GM12864 (cell line): Measurements from ENCODE around the gene IGFBP1.
A peak's percentile ranks its signal among the peaks of the same experiment; 100 is the strongest.

ENCODE experiments used
- DNase-seq: peaks from one replicate; pipeline ENCODE4 v3.0.0-alpha.2; 2011; ENCODE audit warnings: low read depth
- H3K4me3 ChIP-seq: 2 replicates; pipeline ENCODE4 v1.5.1; 2011; ENCODE audit warnings: mild to moderate bottlenecking, low read depth, low read length, control low read depth
- TF ChIP-seq, protein P1 (sequence below): IDR thresholded peaks from 2 replicates; pipeline ENCODE4 v1.5.1; 2011; ENCODE audit warnings: low read depth, mild to moderate bottlenecking, moderate library complexity, low read length, control low read depth, inconsistent platforms; ENCODE audit errors: missing control alignments

Gene IGFBP1

DNA sequence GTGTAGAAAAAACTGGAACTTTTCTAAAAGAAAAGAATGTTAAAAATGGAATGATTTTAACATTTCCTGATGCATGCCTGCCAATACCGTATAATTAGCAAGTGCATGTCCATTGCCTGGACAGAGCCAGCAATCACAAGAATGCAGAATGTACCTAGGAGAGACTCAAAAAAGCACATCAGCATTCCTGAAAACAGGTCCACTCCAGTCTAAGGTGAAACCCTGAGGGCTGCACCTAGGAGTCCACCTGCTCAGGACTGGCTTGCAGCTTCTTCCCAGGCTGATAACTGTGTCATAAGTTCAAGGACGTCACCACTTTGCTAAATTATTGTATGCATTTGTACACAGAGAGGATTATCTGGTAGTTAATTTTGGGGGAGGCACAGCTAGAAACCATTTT, 20.8 kb upstream of the IGFBP1 start:
- TF ChIP-seq, protein P1, sequence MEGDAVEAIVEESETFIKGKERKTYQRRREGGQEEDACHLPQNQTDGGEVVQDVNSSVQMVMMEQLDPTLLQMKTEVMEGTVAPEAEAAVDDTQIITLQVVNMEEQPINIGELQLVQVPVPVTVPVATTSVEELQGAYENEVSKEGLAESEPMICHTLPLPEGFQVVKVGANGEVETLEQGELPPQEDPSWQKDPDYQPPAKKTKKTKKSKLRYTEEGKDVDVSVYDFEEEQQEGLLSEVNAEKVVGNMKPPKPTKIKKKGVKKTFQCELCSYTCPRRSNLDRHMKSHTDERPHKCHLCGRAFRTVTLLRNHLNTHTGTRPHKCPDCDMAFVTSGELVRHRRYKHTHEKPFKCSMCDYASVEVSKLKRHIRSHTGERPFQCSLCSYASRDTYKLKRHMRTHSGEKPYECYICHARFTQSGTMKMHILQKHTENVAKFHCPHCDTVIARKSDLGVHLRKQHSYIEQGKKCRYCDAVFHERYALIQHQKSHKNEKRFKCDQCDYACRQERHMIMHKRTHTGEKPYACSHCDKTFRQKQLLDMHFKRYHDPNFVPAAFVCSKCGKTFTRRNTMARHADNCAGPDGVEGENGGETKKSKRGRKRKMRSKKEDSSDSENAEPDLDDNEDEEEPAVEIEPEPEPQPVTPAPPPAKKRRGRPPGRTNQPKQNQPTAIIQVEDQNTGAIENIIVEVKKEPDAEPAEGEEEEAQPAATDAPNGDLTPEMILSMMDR: no peak
- H3K4me3 ChIP-seq: no peak overlapping the region

GRCh38 chr7:45869426-45869825, 18.9 kb upstream of the IGFBP1 start:
- TF ChIP-seq, protein P1: no peak
- no peak for DNase-seq
- no peak overlapping the region for H3K4me3 ChIP-seq

More for the DNA sequence above, 20.8 kb upstream of the IGFBP1 start:
- no peak for DNase-seq

DNA sequence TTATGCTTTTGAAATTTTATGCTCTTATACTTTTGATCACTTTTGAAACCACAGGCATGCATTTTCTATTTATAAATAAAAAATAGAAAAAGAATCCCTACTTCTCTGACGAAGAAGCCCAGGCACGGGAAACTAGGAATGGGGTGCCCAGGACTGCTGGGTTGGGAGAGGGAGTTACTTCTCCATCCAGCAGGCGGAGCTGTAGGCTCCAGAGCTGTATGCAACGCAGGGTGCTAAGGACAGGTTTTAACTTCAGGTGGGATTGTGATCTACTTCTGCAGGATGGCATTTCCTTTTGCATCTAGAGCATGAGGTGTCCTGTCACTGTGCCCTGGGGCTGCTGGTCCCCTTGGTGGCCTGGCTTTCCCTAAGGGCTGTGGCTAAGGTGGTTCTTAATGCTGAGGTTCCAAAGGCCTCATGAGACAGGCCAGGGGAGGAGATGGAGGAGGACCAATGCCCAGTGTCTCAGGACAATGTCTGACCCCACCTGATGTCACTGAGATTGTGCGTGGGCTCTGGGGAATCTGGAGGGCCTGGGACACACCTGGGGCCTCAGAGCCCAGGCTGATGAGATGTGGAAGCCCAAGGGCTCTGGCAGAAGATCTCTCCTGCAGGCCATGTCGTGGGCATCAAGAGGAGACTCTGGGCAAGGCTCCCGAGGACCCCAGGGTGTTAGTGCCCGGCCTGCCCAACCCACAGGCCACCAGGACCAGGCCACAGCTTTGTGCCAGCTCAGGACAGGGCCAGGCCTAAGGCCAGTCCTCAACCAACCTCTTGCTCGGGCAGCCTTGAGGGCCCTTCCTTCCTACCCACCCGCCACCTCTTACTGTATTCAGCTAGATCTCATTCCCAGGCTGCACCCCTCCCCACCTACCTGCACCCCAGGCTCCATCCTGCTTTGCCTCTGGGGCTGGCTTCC, 15.9 kb upstream of the IGFBP1 start:
- H3K4me3 ChIP-seq: no peak overlapping the region
- no peak for DNase-seq

DNA sequence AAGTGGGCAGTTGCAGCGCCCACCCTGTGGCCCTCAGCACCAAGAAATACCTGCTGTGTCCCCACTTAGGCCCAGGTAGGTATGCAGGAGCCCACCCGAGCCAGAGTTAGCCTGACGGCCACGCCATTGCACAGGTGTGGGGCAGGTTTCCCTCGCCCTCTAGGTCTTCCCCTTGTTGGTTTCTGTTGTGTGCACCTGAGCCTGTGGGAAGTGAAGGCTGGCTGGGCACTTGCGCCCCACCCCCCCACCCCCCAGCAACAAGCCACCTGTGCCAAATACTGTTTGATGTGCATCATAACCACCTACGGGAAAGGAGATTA, 15.3 kb upstream of the IGFBP1 start, which contains the start of gene CCDC201:
Gene CCDC201, minus strand, starts transcription at position 48 of the 320 bp plus-strand sequence. CDS start 75 bp downstream, outside the sequence.
- no peak within 1 kb of the TSS for H3K4me3 ChIP-seq
- no peak for DNase-seq
- TF ChIP-seq, protein P1: no peak

More for the DNA sequence above, 15.9 kb upstream of the IGFBP1 start:
- TF ChIP-seq, protein P1: peak; percentile 81

- DNase-seq: no peak
- TF ChIP-seq, protein P1: no peak
- no peak overlapping the region for H3K4me3 ChIP-seq
Observed at GRCh38 chr7:45873355-45873754, 14.9 kb upstream of the IGFBP1 start.

DNA sequence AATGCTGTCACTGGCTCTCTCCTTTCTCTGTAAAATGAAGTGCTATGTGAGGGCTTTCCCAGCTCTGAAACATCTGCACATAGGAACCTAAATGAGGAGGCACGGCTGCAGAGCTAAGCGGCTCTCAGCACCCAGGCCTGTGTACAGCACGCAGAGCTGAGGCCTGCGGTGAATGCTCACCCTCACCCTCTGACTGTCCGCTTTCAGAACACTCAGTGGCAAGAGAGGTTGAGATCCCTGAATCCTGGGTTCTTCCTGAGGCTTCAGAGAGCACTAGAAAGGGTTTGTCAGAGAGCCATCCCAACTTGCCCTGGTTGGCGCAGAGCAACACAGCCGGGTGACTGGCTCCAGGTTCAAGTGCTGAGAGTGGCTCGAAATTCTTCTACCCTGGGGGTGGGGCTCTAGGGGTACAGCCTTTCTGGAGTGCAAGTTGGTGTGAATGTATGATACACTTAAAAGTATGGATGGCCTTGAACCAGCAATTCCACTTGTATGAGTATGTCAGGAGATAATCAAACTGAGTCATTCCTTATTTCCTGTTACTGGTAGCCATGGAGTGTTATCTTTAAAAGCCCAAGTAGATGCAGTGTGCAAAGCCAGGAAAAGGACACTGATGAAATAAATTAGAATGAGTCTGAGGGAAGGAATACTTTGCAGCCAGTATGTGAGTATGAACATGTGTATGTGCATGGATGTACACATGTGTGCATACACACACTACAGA, 13.7 kb upstream of the IGFBP1 start:
- TF ChIP-seq, protein P1: no peak
- no peak overlapping the region for H3K4me3 ChIP-seq
- DNase-seq: no peak
